ENCODE data around the gene CTBP1.

The CTBP1 gene

GRCh38 chr4:1195109-1195671, 53.7 kb downstream of the CTBP1 start:
- Histone ChIP-seq H3K27ac (ENCODE audit: insufficient read depth in 1 of 2, low read depth in 1 of 2, low read length in 2 of 2, poor library complexity in 1 of 2, severe bottlenecking in 2 of 2) (no peak overlapping the region), H3K36me3 (ENCODE audit: control insufficient read depth in 4 of 4, insufficient read depth in 4 of 4, low read length in 3 of 4) (no peaks in the 10 kb centered on the region), H3K4me3 (ENCODE audit: control insufficient read depth in 1 of 7, extremely low read depth in 1 of 7, insufficient read depth in 4 of 7, low read depth in 2 of 7, low read length in 6 of 7) (no peak overlapping the region), H3K9me3 (ENCODE audit: control extremely low read depth in 1 of 5, control insufficient read depth in 4 of 5, insufficient read depth in 2 of 5, low read depth in 1 of 5, low read length in 4 of 5) (no peaks in the 10 kb centered on the region), H3K4me1 (ENCODE audit: control extremely low read depth in 1 of 4, control insufficient read depth in 4 of 4, insufficient read depth in 4 of 4, low read length in 3 of 4) (peaks cover 0 to 9% (median 7%) of the 10 kb centered on the region in 4 experiments), H3K27me3 (replicated peaks in 2 of 5; ENCODE audit: control insufficient read depth in 4 of 5, insufficient read depth in 5 of 5, low read length in 4 of 5) (peaks cover 0 to 2% (median 0%) of the 10 kb centered on the region in 5 experiments)
- POLR2A ChIA-PET = no interaction called here
- DNase-seq = no peak
- CTCF ChIA-PET = no interaction called here
- 91% methylated on average over 18 of the region's 29 CpGs for WGBS (ENCODE audit: insufficient coverage)

- 92% methylated on average over 51 of the region's 52 CpGs for WGBS (ENCODE audit: insufficient coverage)
- Histone ChIP-seq H3K27ac (ENCODE audit: insufficient read depth in 1 of 2, low read depth in 1 of 2, low read length in 2 of 2, poor library complexity in 1 of 2, severe bottlenecking in 2 of 2) (no peak overlapping the region), H3K4me3 (ENCODE audit: control insufficient read depth in 1 of 7, extremely low read depth in 1 of 7, insufficient read depth in 4 of 7, low read depth in 2 of 7, low read length in 6 of 7) (no peak overlapping the region), H3K9me3 (ENCODE audit: control extremely low read depth in 1 of 5, control insufficient read depth in 4 of 5, insufficient read depth in 2 of 5, low read depth in 1 of 5, low read length in 4 of 5) (no peaks in the 10 kb centered on the region), H3K27me3 (replicated peaks in 2 of 5; ENCODE audit: control insufficient read depth in 4 of 5, insufficient read depth in 5 of 5, low read length in 4 of 5) (peaks cover 0 to 2% (median 0%) of the 10 kb centered on the region in 5 experiments), H3K4me1 (ENCODE audit: control extremely low read depth in 1 of 4, control insufficient read depth in 4 of 4, insufficient read depth in 4 of 4, low read length in 3 of 4) (peaks cover 0 to under 1% (median 0%) of the 10 kb centered on the region in 4 experiments), H3K36me3 (ENCODE audit: control insufficient read depth in 4 of 4, insufficient read depth in 4 of 4, low read length in 3 of 4) (no peaks in the 10 kb centered on the region)
- ChIA-PET CTCF (interaction anchor here (1.0 kb wide), 1 partner anchor 11 kb away, joined by 5 read pairs; no protein-coding TSS in a partner anchor), POLR2A (no interaction called here)
- no peak for DNase-seq
Observed at GRCh38 chr4:1194010-1194900, 54.7 kb downstream of the CTBP1 start.

- no peak overlapping the region for H3K4me3 ChIP-seq (ENCODE audit: control insufficient read depth in 1 of 7, extremely low read depth in 1 of 7, insufficient read depth in 4 of 7, low read depth in 2 of 7, low read length in 6 of 7)
- H3K27ac ChIP-seq (ENCODE audit: insufficient read depth in 1 of 2, low read depth in 1 of 2, low read length in 2 of 2, poor library complexity in 1 of 2, severe bottlenecking in 2 of 2) = no peak overlapping the region
- H3K36me3 ChIP-seq (ENCODE audit: control insufficient read depth in 4 of 4, insufficient read depth in 4 of 4, low read length in 3 of 4) = no peaks in the 10 kb centered on the region
- peaks cover 0 to 2% (median 0%) of the 10 kb centered on the region in 5 experiments for H3K27me3 ChIP-seq (replicated peaks in 2 of 5; ENCODE audit: control insufficient read depth in 4 of 5, insufficient read depth in 5 of 5, low read length in 4 of 5)
- POLR2A ChIA-PET = no interaction called here
- H3K9me3 ChIP-seq (ENCODE audit: control extremely low read depth in 1 of 5, control insufficient read depth in 4 of 5, insufficient read depth in 2 of 5, low read depth in 1 of 5, low read length in 4 of 5) = no peaks in the 10 kb centered on the region
- 83% methylated on average over 3 of the region's 28 CpGs for WGBS (ENCODE audit: insufficient coverage)
- CTCF ChIA-PET = interaction anchor here (1.0 kb wide), 1 partner anchor 10 kb away, joined by 5 read pairs; no protein-coding TSS in a partner anchor
- no peak for DNase-seq
- H3K4me1 ChIP-seq (ENCODE audit: control extremely low read depth in 1 of 4, control insufficient read depth in 4 of 4, insufficient read depth in 4 of 4, low read length in 3 of 4) = no peaks in the 10 kb centered on the region
Observed at GRCh38 chr4:1193206-1194009, 55.5 kb downstream of the CTBP1 start.

- no peak for DNase-seq
- no peaks in the 10 kb centered on the region for H3K36me3 ChIP-seq (ENCODE audit: control insufficient read depth in 4 of 4, insufficient read depth in 4 of 4, low read length in 3 of 4)
- no peaks in the 10 kb centered on the region for H3K9me3 ChIP-seq (ENCODE audit: control extremely low read depth in 1 of 5, control insufficient read depth in 4 of 5, insufficient read depth in 2 of 5, low read depth in 1 of 5, low read length in 4 of 5)
- peaks cover 0 to 2% (median 0%) of the 10 kb centered on the region in 5 experiments for H3K27me3 ChIP-seq (replicated peaks in 2 of 5; ENCODE audit: control insufficient read depth in 4 of 5, insufficient read depth in 5 of 5, low read length in 4 of 5)
- 92% methylated on average over 12 of the region's 13 CpGs for WGBS (ENCODE audit: insufficient coverage)
- ChIA-PET POLR2A (no interaction called here), CTCF (interaction anchor here (0.8 to 0.9 kb wide), 2 partner anchors 20 to 28 kb away, joined by 3 read pairs; partner anchors contain the start of gene SPON2)
- no peak overlapping the region for H3K4me3 ChIP-seq (ENCODE audit: control insufficient read depth in 1 of 7, extremely low read depth in 1 of 7, insufficient read depth in 4 of 7, low read depth in 2 of 7, low read length in 6 of 7)
- H3K27ac ChIP-seq (ENCODE audit: insufficient read depth in 1 of 2, low read depth in 1 of 2, low read length in 2 of 2, poor library complexity in 1 of 2, severe bottlenecking in 2 of 2) = no peak overlapping the region
- H3K4me1 ChIP-seq (ENCODE audit: control extremely low read depth in 1 of 4, control insufficient read depth in 4 of 4, insufficient read depth in 4 of 4, low read length in 3 of 4) = no peaks in the 10 kb centered on the region
Observed at GRCh38 chr4:1192493-1193205, 56.3 kb downstream of the CTBP1 start.

GRCh38 chr4:1192091-1192492, 56.8 kb downstream of the CTBP1 start:
- ChIA-PET CTCF (interaction anchor here (0.8 to 0.9 kb wide), 2 partner anchors 20 to 28 kb away, joined by 3 read pairs; partner anchors contain the start of gene SPON2), POLR2A (no interaction called here)
- DNase-seq = no peak
- Histone ChIP-seq H3K4me1 (ENCODE audit: control extremely low read depth in 1 of 4, control insufficient read depth in 4 of 4, insufficient read depth in 4 of 4, low read length in 3 of 4) (no peaks in the 10 kb centered on the region), H3K27me3 (replicated peaks in 2 of 5; ENCODE audit: control insufficient read depth in 4 of 5, insufficient read depth in 5 of 5, low read length in 4 of 5) (peaks cover 0 to 2% (median 0%) of the 10 kb centered on the region in 5 experiments), H3K36me3 (ENCODE audit: control insufficient read depth in 4 of 4, insufficient read depth in 4 of 4, low read length in 3 of 4) (no peaks in the 10 kb centered on the region), H3K9me3 (ENCODE audit: control extremely low read depth in 1 of 5, control insufficient read depth in 4 of 5, insufficient read depth in 2 of 5, low read depth in 1 of 5, low read length in 4 of 5) (no peaks in the 10 kb centered on the region), H3K4me3 (ENCODE audit: control insufficient read depth in 1 of 7, extremely low read depth in 1 of 7, insufficient read depth in 4 of 7, low read depth in 2 of 7, low read length in 6 of 7) (no peak overlapping the region), H3K27ac (ENCODE audit: insufficient read depth in 1 of 2, low read depth in 1 of 2, low read length in 2 of 2, poor library complexity in 1 of 2, severe bottlenecking in 2 of 2) (no peak overlapping the region)
- WGBS (ENCODE audit: insufficient coverage) = 100% methylated on average over 3 of the region's 4 CpGs

- Histone ChIP-seq H3K36me3 (ENCODE audit: control insufficient read depth in 4 of 4, insufficient read depth in 4 of 4, low read length in 3 of 4) (no peaks in the 10 kb centered on the region), H3K4me1 (ENCODE audit: control extremely low read depth in 1 of 4, control insufficient read depth in 4 of 4, insufficient read depth in 4 of 4, low read length in 3 of 4) (no peaks in the 10 kb centered on the region), H3K27me3 (replicated peaks in 2 of 5; ENCODE audit: control insufficient read depth in 4 of 5, insufficient read depth in 5 of 5, low read length in 4 of 5) (peaks cover 0 to under 1% (median 0%) of the 10 kb centered on the region in 5 experiments), H3K4me3 (ENCODE audit: control insufficient read depth in 1 of 7, extremely low read depth in 1 of 7, insufficient read depth in 4 of 7, low read depth in 2 of 7, low read length in 6 of 7) (no peak overlapping the region), H3K27ac (ENCODE audit: insufficient read depth in 1 of 2, low read depth in 1 of 2, low read length in 2 of 2, poor library complexity in 1 of 2, severe bottlenecking in 2 of 2) (no peak overlapping the region), H3K9me3 (ENCODE audit: control extremely low read depth in 1 of 5, control insufficient read depth in 4 of 5, insufficient read depth in 2 of 5, low read depth in 1 of 5, low read length in 4 of 5) (no peaks in the 10 kb centered on the region)
- WGBS (ENCODE audit: insufficient coverage) = 59% methylated on average over 2 of the region's 5 CpGs
- DNase-seq = no peak
- POLR2A ChIA-PET = no interaction called here
- CTCF ChIA-PET = interaction anchor here (0.9 kb wide), 1 partner anchor 19 kb away, joined by 3 read pairs; the partner anchor contains the start of gene SPON2
Observed at GRCh38 chr4:1191621-1192020, 57.3 kb downstream of the CTBP1 start.
